ENCODE data around the gene OBSCN. TPM values are rescaled to one million over a fixed set of nuclear protein-coding genes. Genes with fewer than 3 reads are reported as not detected.

Gene OBSCN
- total and polyA plus RNA-seq, 10 of the 15 experiments (the other 5 are each of a cell fraction or from before 2014, with no cell fraction given): 0.01 to 0.36 (median 0.08) TPM; not detected in 2

- BruUV-seq (replicated peaks): no TSS peak
- H3K9me3 ChIP-seq (replicated peaks; ENCODE audit: control insufficient read depth, insufficient read depth, low read length): no peaks in the 10 kb centered on the region; the same call in 2 of the 3 replicates
- ChIA-PET RAD21 (ENCODE audit: unreplicated experiment) (no interaction called here), CTCF (no interaction called here), POLR2A (no interaction called here), SMC1A (ENCODE audit: uncharacterized antibody, unreplicated experiment) (no interaction called here)
- H2AFZ ChIP-seq (ENCODE audit: control insufficient read depth, low read depth, low read length): no peak overlapping the region
- FAIRE-seq: no peak
- no peaks in the 10 kb centered on the region for H3K79me2 ChIP-seq (ENCODE audit: control insufficient read depth, insufficient read depth, low read length)
- H3K27ac ChIP-seq (ENCODE audit: control insufficient read depth, insufficient read depth): no peak overlapping the region
- no peak overlapping the region for H3K4me3 ChIP-seq
- no peak for ATAC-seq
- no peaks in the 10 kb centered on the region for H4K20me1 ChIP-seq (ENCODE audit: control insufficient read depth, insufficient read depth)
- DNase-seq (ENCODE audit: low read depth, low spot score): no peak
- H3K27me3 ChIP-seq (replicated peaks in 1 of 2; ENCODE audit: control insufficient read depth in 2 of 2, insufficient read depth in 2 of 2, low read length in 1 of 2): no peaks in the 10 kb centered on the region; a peak in 1 of 4 replicates
- TF ChIP-seq E2F4 (IDR thresholded peaks at IDR 0.05; ENCODE audit: low read depth, low read length) (no peak), ZNF217 (IDR thresholded peaks at IDR 0.05) (no peak), CEBPB (IDR thresholded peaks at IDR 0.05; ENCODE audit: borderline replicate concordance in 1 of 2, low read depth in 2 of 2, low read length in 2 of 2) (no peak), NR2C1 (IDR thresholded peaks at IDR 0.05) (no peak), SPI1 (IDR thresholded peaks at IDR 0.05; ENCODE audit: borderline replicate concordance, insufficient read depth, low read depth, low read length) (no peak), HDAC2 (IDR thresholded peaks at IDR 0.05) (no peak), CBX5 (IDR thresholded peaks at IDR 0.05; ENCODE audit: low read depth) (no peak), POLR2AphosphoS5 (IDR thresholded peaks at IDR 0.05; ENCODE audit: low read length) (no peak), EP300 (IDR thresholded peaks at IDR 0.05; ENCODE audit: borderline replicate concordance in 1 of 2, control insufficient read depth in 1 of 2, low read depth in 2 of 2, low read length in 2 of 2) (no peak)
- TF ChIP-seq, protein P1, sequence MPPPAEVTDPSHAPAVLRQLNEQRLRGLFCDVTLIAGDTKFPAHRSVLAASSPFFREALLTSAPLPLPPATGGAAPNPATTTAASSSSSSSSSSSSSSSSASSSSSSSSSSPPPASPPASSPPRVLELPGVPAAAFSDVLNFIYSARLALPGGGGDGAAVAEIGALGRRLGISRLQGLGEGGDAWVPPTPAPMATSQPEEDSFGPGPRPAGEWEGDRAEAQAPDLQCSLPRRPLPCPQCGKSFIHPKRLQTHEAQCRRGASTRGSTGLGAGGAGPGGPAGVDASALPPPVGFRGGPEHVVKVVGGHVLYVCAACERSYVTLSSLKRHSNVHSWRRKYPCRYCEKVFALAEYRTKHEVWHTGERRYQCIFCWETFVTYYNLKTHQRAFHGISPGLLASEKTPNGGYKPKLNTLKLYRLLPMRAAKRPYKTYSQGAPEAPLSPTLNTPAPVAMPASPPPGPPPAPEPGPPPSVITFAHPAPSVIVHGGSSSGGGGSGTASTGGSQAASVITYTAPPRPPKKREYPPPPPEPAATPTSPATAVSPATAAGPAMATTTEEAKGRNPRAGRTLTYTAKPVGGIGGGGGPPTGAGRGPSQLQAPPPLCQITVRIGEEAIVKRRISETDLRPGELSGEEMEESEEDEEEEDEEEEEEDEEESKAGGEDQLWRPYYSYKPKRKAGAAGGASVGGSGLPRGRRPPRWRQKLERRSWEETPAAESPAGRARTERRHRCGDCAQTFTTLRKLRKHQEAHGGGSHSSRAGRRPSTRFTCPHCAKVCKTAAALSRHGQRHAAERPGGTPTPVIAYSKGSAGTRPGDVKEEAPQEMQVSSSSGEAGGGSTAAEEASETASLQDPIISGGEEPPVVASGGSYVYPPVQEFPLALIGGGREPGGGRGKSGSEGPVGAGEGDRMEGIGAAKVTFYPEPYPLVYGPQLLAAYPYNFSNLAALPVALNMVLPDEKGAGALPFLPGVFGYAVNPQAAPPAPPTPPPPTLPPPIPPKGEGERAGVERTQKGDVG (CRISPR knock-in tag; IDR thresholded peaks at IDR 0.05): no peak
- TF ChIP-seq, protein P2, sequence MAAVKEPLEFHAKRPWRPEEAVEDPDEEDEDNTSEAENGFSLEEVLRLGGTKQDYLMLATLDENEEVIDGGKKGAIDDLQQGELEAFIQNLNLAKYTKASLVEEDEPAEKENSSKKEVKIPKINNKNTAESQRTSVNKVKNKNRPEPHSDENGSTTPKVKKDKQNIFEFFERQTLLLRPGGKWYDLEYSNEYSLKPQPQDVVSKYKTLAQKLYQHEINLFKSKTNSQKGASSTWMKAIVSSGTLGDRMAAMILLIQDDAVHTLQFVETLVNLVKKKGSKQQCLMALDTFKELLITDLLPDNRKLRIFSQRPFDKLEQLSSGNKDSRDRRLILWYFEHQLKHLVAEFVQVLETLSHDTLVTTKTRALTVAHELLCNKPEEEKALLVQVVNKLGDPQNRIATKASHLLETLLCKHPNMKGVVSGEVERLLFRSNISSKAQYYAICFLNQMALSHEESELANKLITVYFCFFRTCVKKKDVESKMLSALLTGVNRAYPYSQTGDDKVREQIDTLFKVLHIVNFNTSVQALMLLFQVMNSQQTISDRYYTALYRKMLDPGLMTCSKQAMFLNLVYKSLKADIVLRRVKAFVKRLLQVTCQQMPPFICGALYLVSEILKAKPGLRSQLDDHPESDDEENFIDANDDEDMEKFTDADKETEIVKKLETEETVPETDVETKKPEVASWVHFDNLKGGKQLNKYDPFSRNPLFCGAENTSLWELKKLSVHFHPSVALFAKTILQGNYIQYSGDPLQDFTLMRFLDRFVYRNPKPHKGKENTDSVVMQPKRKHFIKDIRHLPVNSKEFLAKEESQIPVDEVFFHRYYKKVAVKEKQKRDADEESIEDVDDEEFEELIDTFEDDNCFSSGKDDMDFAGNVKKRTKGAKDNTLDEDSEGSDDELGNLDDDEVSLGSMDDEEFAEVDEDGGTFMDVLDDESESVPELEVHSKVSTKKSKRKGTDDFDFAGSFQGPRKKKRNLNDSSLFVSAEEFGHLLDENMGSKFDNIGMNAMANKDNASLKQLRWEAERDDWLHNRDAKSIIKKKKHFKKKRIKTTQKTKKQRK (IDR thresholded peaks at IDR 0.05; ENCODE audit: low read depth, low read length): no peak
- H3K9ac ChIP-seq (ENCODE audit: control insufficient read depth, insufficient read depth, low read length): no peak overlapping the region
- H3K4me2 ChIP-seq (ENCODE audit: control insufficient read depth, insufficient read depth): no peak overlapping the region
- intact Hi-C loops (cut with micrococcal nuclease; ENCODE audit: unreplicated experiment): no loop called here
- H3K4me1 ChIP-seq (ENCODE audit: control insufficient read depth, insufficient read depth, low read length): no peaks in the 10 kb centered on the region
- in situ Hi-C loops (cut with MboI): no loop called here
- no peaks in the 10 kb centered on the region for H3K36me3 ChIP-seq (ENCODE audit: control insufficient read depth in 2 of 2, insufficient read depth in 2 of 2, low read length in 1 of 2)
- 48% methylated on average over 8 of the region's 8 CpGs for WGBS (ENCODE audit: insufficient coverage, insufficient replicate concordance, low lambda C conversion rate, missing lambda C conversion rate)
Measured at GRCh38 chr1:228342627-228343190, 134.9 kb downstream of the OBSCN start.
